Ishikawa (cell line): Measurements from ENCODE around the gene NCOA5.

Source experiments
- CEBPB ChIP-seq: IDR thresholded peaks from 2 replicates; pipeline ENCODE4 v1.6.1; 2012
- CREB1 ChIP-seq: IDR thresholded peaks from 2 replicates; pipeline ENCODE4 v1.6.1; 2012; ENCODE audit warnings: low read depth
- EGR1 ChIP-seq: IDR thresholded peaks from 2 replicates; pipeline ENCODE4 v1.6.1; 2012
- EP300 ChIP-seq: IDR thresholded peaks from 2 replicates; pipeline ENCODE4 v1.6.1; 2012; ENCODE audit warnings: borderline replicate concordance
- MAX ChIP-seq: IDR thresholded peaks from 2 replicates; pipeline ENCODE4 v1.6.1; 2012
- RAD21 ChIP-seq: IDR thresholded peaks from 2 replicates; pipeline ENCODE4 v1.6.1; 2012; ENCODE audit warnings: low read depth
- REST ChIP-seq: IDR thresholded peaks from 2 replicates; pipeline ENCODE4 v1.6.1; 2012; ENCODE audit warnings: low read depth, mild to moderate bottlenecking
- TAF1 ChIP-seq: IDR thresholded peaks from 2 replicates; pipeline ENCODE4 v1.6.1; 2012; ENCODE audit warnings: low read depth, mild to moderate bottlenecking
- USF1 ChIP-seq: IDR thresholded peaks from 2 replicates; pipeline ENCODE4 v1.6.1; 2012
- YY1 ChIP-seq: IDR thresholded peaks from 2 replicates; pipeline ENCODE4 v1.6.1; 2012; ENCODE audit warnings: low read depth

- TF ChIP-seq REST (no peak), TAF1 (no peak), CREB1 (no peak), EP300 (no peak), YY1 (no peak), EGR1 (no peak), RAD21 (no peak), USF1 (no peak), CEBPB (no peak), MAX (no peak)
Measured at GRCh38 chr20:46121184-46121930, 31.6 kb upstream of the NCOA5 start.
